HFF-Myc (cell line): ENCODE results near the gene ANO4.

Experiments
- DNase-seq: peaks from one replicate; pipeline ENCODE4 v3.0.0-alpha.2; 2011; ENCODE audit warnings: low read depth; ENCODE audit errors: extremely low read depth
- H3K4me3 ChIP-seq: replicated peaks from 2 replicates; pipeline ENCODE4 v1.5.1; 2011; ENCODE audit warnings: low read depth, mild to moderate bottlenecking, control low read depth, low read length
- CTCF ChIP-seq: IDR thresholded peaks from 2 replicates; pipeline ENCODE4 v1.5.1; 2012; ENCODE audit warnings: mild to moderate bottlenecking, low read depth, low read length, control low read depth; ENCODE audit errors: missing control alignments

Gene ANO4

GRCh38 chr12:100826323-100826722, 31.7 kb downstream of the ANO4 start:
- H3K4me3 ChIP-seq, result no peak overlapping the region
- no peak for TF ChIP-seq CTCF
- DNase-seq, result peak; percentile 20

GRCh38 chr12:100827901-100828520, 33.4 kb downstream of the ANO4 start:
- peak; percentile 71 for TF ChIP-seq CTCF
- no peak for DNase-seq
- H3K4me3 ChIP-seq, result no peak overlapping the region

GRCh38 chr12:100830003-100830795, 35.6 kb downstream of the ANO4 start:
- no peak for DNase-seq
- TF ChIP-seq CTCF, result no peak
- H3K4me3 ChIP-seq, result no peak overlapping the region

GRCh38 chr12:100833282-100833681, 38.7 kb downstream of the ANO4 start:
- TF ChIP-seq CTCF, result no peak
- no peak for DNase-seq
- no peak overlapping the region for H3K4me3 ChIP-seq

- TF ChIP-seq CTCF, result no peak
- no peak for DNase-seq
- no peak overlapping the region for H3K4me3 ChIP-seq
These were observed 46.2 kb downstream of the ANO4 start for GRCh38 chr12:100840748-100841147.

GRCh38 chr12:100842156-100842555, 47.6 kb downstream of the ANO4 start:
- no peak for DNase-seq
- H3K4me3 ChIP-seq, result no peak overlapping the region
- TF ChIP-seq CTCF, result no peak

- no peak overlapping the region for H3K4me3 ChIP-seq
- TF ChIP-seq CTCF, result no peak
- no peak for DNase-seq
These were observed 48.5 kb downstream of the ANO4 start for GRCh38 chr12:100843061-100843460.
